Spleen (tissue), 11 donors: ENCODE measurements around the gene ATXN7L1. TPM values are rescaled to one million over a fixed set of nuclear protein-coding genes. Genes with fewer than 3 reads are reported as not detected.

ENCODE experiments used
- DNase-seq: peaks from one replicate; pipeline ENCODE4 v3.0.0-alpha.2; 2020
- H3K27ac ChIP-seq, 8 donors: fragments of 200-600 bp; sonication (generic) in 7 of 8; 1 replicate in 4 of 8; 2 replicates in 4 of 8; pipeline versions ENCODE4 v1.5.0 to v1.8.0; 2016 to 2021; ENCODE audit warnings: inconsistent platforms in 4 of 8, mild to moderate bottlenecking in 4 of 8, moderate library complexity in 1 of 8
- H3K27me3 ChIP-seq, 7 donors: fragments of 200-600 bp; sonication (generic) in 6 of 7; replicated peaks in 1 of 7; 1 replicate in 4 of 7; 2 replicates in 3 of 7; pipeline versions ENCODE4 v1.5.0 to v1.8.0; 2016 to 2021; ENCODE audit warnings: inconsistent platforms in 3 of 7, mild to moderate bottlenecking in 1 of 7
- H3K36me3 ChIP-seq, 6 donors: fragments of 200-600 bp; sonication (generic) in 5 of 6; 1 replicate in 4 of 6; 2 replicates in 2 of 6; pipeline versions ENCODE4 v1.5.0 to v1.8.0; 2016 to 2021; ENCODE audit warnings: inconsistent platforms in 2 of 6
- H3K4me1 ChIP-seq, 6 donors: fragments of 200-600 bp; sonication (generic) in 5 of 6; 1 replicate in 3 of 6; 2 replicates in 3 of 6; pipeline versions ENCODE4 v1.5.0 to v1.8.0; 2016 to 2021; ENCODE audit warnings: inconsistent platforms in 3 of 6
- H3K4me3 ChIP-seq, 8 donors: fragments of 200-600 bp; sonication (generic) in 7 of 8; 1 replicate in 4 of 8; 2 replicates in 4 of 8; pipeline versions ENCODE4 v1.5.0 to v1.8.0; 2016 to 2021; ENCODE audit warnings: inconsistent platforms in 4 of 8, mild to moderate bottlenecking in 4 of 8, moderate library complexity in 2 of 8
- H3K9me3 ChIP-seq, 8 donors: fragments of 200-600 bp; sonication (generic) in 7 of 8; 1 replicate in 4 of 8; 2 replicates in 4 of 8; pipeline versions ENCODE4 v1.5.0 to v1.8.0; 2016 to 2021; ENCODE audit warnings: inconsistent platforms in 4 of 8
- CTCF ChIP-seq, 11 experiments: fragments of 200-600 bp in 7 of 11; fragments of 450-650 bp in 4 of 11; sonication (generic) in 4 of 11; IDR thresholded peaks in 8 of 11; conservative IDR thresholded peaks in 3 of 11; 1 replicate in 7 of 11; 2 replicates in 4 of 11; pipeline versions ENCODE4 v1.4.0 to v1.8.0; 2016 to 2021; ENCODE audit warnings: antibody characterized with exemption in 11 of 11, inconsistent platforms in 4 of 11, mild to moderate bottlenecking in 1 of 11
- POLR2A ChIP-seq, 3 donors: fragments of 450-650 bp; IDR thresholded peaks; one replicate each; pipeline ENCODE4 v1.5.1; 2017; ENCODE audit warnings: antibody characterized with exemption in 3 of 3, mild to moderate bottlenecking in 1 of 3
- POLR2AphosphoS5 ChIP-seq, 3 donors: sonication (generic); formaldehyde crosslinking; IDR thresholded peaks; one replicate each; pipeline ENCODE4 v1.5.1; 2017; ENCODE audit warnings: antibody characterized with exemption in 3 of 3
- WGBS, 5 donors: extraction: QIAGEN DNeasy Blood & Tissue Kit in 3 of 5; methylation state at CpG; one replicate each; pipeline versions ENCODE4 v1.1.5 to v1.1.7; 2013 to 2018; 5-methylcytosine and 5-hydroxymethylcytosine counted together
- intact Hi-C: fragments of 100-400 bp; cut with DNase I; formaldehyde crosslinking; loops from one replicate; pipeline ENCODE4 v1.15.0; 2023; ENCODE audit warnings: low total_unique reads
- polyA plus RNA-seq, 3 donors: library from polyadenylated mRNA; stranded (reverse); fragments of 200-250 nt; gene quantifications; one replicate each; pipeline ENCODE4 v1.2.1, GENCODE V29; 2013
- total RNA-seq, 7 donors: library from RNA; depleted of rRNA in 3 of 7; stranded (reverse); fragments of >200 nt in 3 of 7; fragmentation: NEBNext Ultra II Directional in 4 of 7; extraction: Animal tissue kit (Norgen Biotek cat#: 25700) in 4 of 7; gene quantifications; one replicate each; pipeline versions ENCODE4 v1.1.0 to v1.2.1, GENCODE V29; 2016 to 2021
- donor health status: healthy with polysubstance abuse.
- donor health status: DM: no; HTN: no; CAD: no; lungs with moderate emphysema.
- donor health status: DM: no; HTN: no; CAD: no.
- donor health status: Bipolar disorder and iron deficiency.
- donor health status: healthy.
- donor health status: DM: no; HTN: no; CAD: no.
- donor health status: DM: yes; HTN: yes; CAD: no.

ATXN7L1 gene
- total and polyA plus RNA-seq, 10 donors = 2.4 to 29.3 (median 18.4) TPM

GRCh38 chr7:105613611-105614330 lies 262.6 kb downstream of the ATXN7L1 start:
- Histone ChIP-seq H3K4me3 (no peak overlapping the region), H3K27ac (no peak overlapping the region), H3K36me3 (peaks cover 0 to 75% (median 49%) of the 10 kb centered on the region in 6 donors), H3K9me3 (no peaks in the 10 kb centered on the region), H3K4me1 (no peaks in the 10 kb centered on the region), H3K27me3 (no peaks in the 10 kb centered on the region)
- WGBS, 5 donors = 96 to 98% (median 96%) methylated on average over 32 of the region's 32 CpGs
- DNase-seq = no peak
- intact Hi-C loops = no loop called here
- no peak for TF ChIP-seq CTCF (IDR thresholded peaks at IDR 0.05 in 8 of 11, conservative IDR thresholded peaks at IDR 0.05 in 3 of 11)
- no peak for TF ChIP-seq POLR2A (IDR thresholded peaks at IDR 0.05)
- peak in 1 of 3 donors; percentile 22 for TF ChIP-seq POLR2AphosphoS5 (IDR thresholded peaks at IDR 0.05)

GRCh38 chr7:105612806-105613205 lies 263.6 kb downstream of the ATXN7L1 start:
- no peaks in the 10 kb centered on the region for H3K4me1 ChIP-seq
- H3K9me3 ChIP-seq = no peaks in the 10 kb centered on the region
- H3K36me3 ChIP-seq = peaks cover 0 to 69% (median 40%) of the 10 kb centered on the region in 6 donors
- no peak for DNase-seq
- TF ChIP-seq CTCF (IDR thresholded peaks at IDR 0.05 in 8 of 11, conservative IDR thresholded peaks at IDR 0.05 in 3 of 11) (no peak), POLR2AphosphoS5 (IDR thresholded peaks at IDR 0.05) (no peak), POLR2A (IDR thresholded peaks at IDR 0.05) (no peak)
- intact Hi-C loops = no loop called here
- 91 to 96% (median 95%) methylated on average over 6 to 9 of the region's 9 CpGs for WGBS, 5 donors
- H3K27ac ChIP-seq = no peak overlapping the region
- H3K4me3 ChIP-seq = no peak overlapping the region
- H3K27me3 ChIP-seq = no peaks in the 10 kb centered on the region

- Histone ChIP-seq H3K4me1 (no peaks in the 10 kb centered on the region), H3K27ac (no peak overlapping the region), H3K4me3 (no peak overlapping the region), H3K36me3 (peaks cover 0 to 69% (median 35%) of the 10 kb centered on the region in 6 donors), H3K9me3 (no peaks in the 10 kb centered on the region), H3K27me3 (no peaks in the 10 kb centered on the region)
- no peak for DNase-seq
- WGBS, 5 donors = 89 to 94% (median 92%) methylated on average over 16 of the region's 16 CpGs
- intact Hi-C loops = no loop called here
- TF ChIP-seq POLR2A (IDR thresholded peaks at IDR 0.05) (no peak), CTCF (IDR thresholded peaks at IDR 0.05 in 8 of 11, conservative IDR thresholded peaks at IDR 0.05 in 3 of 11) (no peak), POLR2AphosphoS5 (IDR thresholded peaks at IDR 0.05) (no peak)
Measured at GRCh38 chr7:105611856-105612775, 264.3 kb downstream of the ATXN7L1 start.
